KMS-11 (cell line): Measurements from ENCODE around the gene TIAM1.

Source experiments
- H2AFZ ChIP-seq: fragments of 200-600 bp; sonication (generic); 2 replicates; pipeline ENCODE4 v1.6.1; 2016; ENCODE audit warnings: antibody characterized with exemption, mixed run types, low read depth
- H3K27ac ChIP-seq: fragments of 200-600 bp; sonication (generic); 2 replicates; pipeline ENCODE4 v1.6.1; 2016; ENCODE audit warnings: mild to moderate bottlenecking, mixed run types
- H3K27me3 ChIP-seq: fragments of 200-600 bp; sonication (generic); 2 replicates; pipeline ENCODE4 v1.6.1; 2017; ENCODE audit warnings: mild to moderate bottlenecking, low read depth, mixed run types, moderate library complexity; ENCODE audit not compliant: insufficient read depth
- H3K36me3 ChIP-seq: fragments of 200-600 bp; sonication (generic); 2 replicates; pipeline ENCODE4 v1.6.1; 2017; ENCODE audit warnings: mild to moderate bottlenecking, mixed run types; ENCODE audit not compliant: insufficient read depth
- H3K4me1 ChIP-seq: fragments of 200-600 bp; sonication (generic); 2 replicates; pipeline ENCODE4 v1.6.1; 2016; ENCODE audit warnings: mild to moderate bottlenecking, low read depth, mixed run types; ENCODE audit not compliant: poor library complexity, severe bottlenecking
- H3K4me2 ChIP-seq: fragments of 200-600 bp; sonication (generic); 2 replicates; pipeline ENCODE4 v1.7.0; 2016; ENCODE audit warnings: mild to moderate bottlenecking, mixed run types
- H3K4me3 ChIP-seq: fragments of 200-600 bp; sonication (generic); IDR thresholded peaks from 2 replicates; pipeline ENCODE4 v1.6.1; 2017; ENCODE audit warnings: low read depth, low read length, mixed read lengths; ENCODE audit not compliant: insufficient read depth
- H3K79me2 ChIP-seq: fragments of 200-600 bp; sonication (generic); 2 replicates; pipeline ENCODE4 v1.6.1; 2016; ENCODE audit warnings: low read depth, mixed run types; ENCODE audit not compliant: insufficient read depth
- H3K9ac ChIP-seq: fragments of 200-600 bp; sonication (generic); 2 replicates; pipeline ENCODE4 v1.6.1; 2016; ENCODE audit warnings: mild to moderate bottlenecking, mixed run types
- H4K20me1 ChIP-seq: fragments of 200-600 bp; sonication (generic); 2 replicates; pipeline ENCODE4 v1.6.1; 2016; ENCODE audit warnings: mild to moderate bottlenecking, mixed run types; ENCODE audit not compliant: insufficient read depth
- TF ChIP-seq, protein P1 (sequence below): fragments of 200-600 bp; sonication (generic); conservative IDR thresholded peaks from 2 replicates; pipeline ENCODE4 v1.6.1; 2017; ENCODE audit warnings: low read depth, mild to moderate bottlenecking, antibody characterized with exemption, low read length, moderate library complexity, mixed read lengths

The TIAM1 gene

DNA sequence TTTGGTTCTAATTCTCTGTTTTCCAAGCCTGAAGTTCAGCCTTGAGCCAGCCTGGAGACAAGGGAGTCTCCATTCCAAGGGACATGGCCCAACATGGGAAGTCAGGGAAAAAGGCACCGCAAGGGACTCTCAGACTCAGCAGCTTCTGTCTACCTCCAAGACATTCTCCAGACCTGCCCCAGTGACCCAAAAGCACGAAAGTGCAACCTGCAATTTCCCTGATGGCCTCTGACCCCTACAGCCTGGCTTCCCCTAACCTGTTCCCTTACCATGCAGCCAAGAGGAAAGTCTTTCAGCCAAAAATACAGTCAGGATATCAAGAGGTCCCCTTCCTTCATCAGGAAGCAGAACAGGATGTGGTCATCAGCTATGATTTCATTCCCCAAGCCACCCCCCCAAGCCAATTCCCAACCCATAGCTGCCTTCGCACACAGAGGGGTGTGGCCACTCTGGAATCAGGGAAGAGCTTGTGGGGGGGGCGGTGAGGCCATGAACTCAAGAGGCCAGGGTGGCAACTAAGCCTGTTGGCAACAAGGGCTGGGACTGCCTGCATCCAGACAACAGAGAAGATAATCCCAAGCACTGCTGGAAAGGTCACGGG is 59.2 kb downstream of the TIAM1 start:
- Histone ChIP-seq H3K36me3 (no peaks in the 10 kb centered on the region), H3K27ac (no peak overlapping the region), H4K20me1 (no peaks in the 10 kb centered on the region), H3K27me3 (no peaks in the 10 kb centered on the region), H3K79me2 (no peaks in the 10 kb centered on the region), H3K4me1 (no peaks in the 10 kb centered on the region), H2AFZ (no peak overlapping the region), H3K4me2 (no peak overlapping the region), H3K9ac (no peak overlapping the region), H3K4me3 (no peak overlapping the region)
- TF ChIP-seq, protein P1, sequence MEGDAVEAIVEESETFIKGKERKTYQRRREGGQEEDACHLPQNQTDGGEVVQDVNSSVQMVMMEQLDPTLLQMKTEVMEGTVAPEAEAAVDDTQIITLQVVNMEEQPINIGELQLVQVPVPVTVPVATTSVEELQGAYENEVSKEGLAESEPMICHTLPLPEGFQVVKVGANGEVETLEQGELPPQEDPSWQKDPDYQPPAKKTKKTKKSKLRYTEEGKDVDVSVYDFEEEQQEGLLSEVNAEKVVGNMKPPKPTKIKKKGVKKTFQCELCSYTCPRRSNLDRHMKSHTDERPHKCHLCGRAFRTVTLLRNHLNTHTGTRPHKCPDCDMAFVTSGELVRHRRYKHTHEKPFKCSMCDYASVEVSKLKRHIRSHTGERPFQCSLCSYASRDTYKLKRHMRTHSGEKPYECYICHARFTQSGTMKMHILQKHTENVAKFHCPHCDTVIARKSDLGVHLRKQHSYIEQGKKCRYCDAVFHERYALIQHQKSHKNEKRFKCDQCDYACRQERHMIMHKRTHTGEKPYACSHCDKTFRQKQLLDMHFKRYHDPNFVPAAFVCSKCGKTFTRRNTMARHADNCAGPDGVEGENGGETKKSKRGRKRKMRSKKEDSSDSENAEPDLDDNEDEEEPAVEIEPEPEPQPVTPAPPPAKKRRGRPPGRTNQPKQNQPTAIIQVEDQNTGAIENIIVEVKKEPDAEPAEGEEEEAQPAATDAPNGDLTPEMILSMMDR, result no peak

DNA sequence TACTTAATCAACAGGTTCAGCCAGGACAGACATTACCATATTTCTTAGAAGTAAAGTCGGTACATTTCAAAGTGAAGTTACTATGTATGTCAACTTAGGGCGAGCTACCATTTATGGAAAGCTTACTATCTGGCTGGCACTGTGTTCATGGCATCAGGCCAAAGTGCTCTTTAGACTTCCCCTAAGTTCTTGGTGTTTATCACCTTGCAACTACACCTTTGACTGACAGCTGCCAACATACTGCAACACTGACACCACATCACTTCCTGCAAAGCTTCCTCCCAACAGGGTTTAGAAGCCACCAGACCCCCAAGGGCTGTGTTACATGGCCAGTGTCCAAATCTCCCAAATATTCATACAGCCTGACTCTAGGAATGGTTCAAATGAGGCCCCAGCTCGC is 61.0 kb downstream of the TIAM1 start:
- H2AFZ ChIP-seq, result no peak overlapping the region
- TF ChIP-seq, protein P1, result no peak
- no peaks in the 10 kb centered on the region for H3K79me2 ChIP-seq
- H3K36me3 ChIP-seq, result no peaks in the 10 kb centered on the region
- H3K9ac ChIP-seq, result no peak overlapping the region
- H3K4me1 ChIP-seq, result no peaks in the 10 kb centered on the region
- no peak overlapping the region for H3K27ac ChIP-seq
- no peak overlapping the region for H3K4me2 ChIP-seq
- H3K4me3 ChIP-seq, result no peak overlapping the region
- no peaks in the 10 kb centered on the region for H4K20me1 ChIP-seq
- no peaks in the 10 kb centered on the region for H3K27me3 ChIP-seq

DNA sequence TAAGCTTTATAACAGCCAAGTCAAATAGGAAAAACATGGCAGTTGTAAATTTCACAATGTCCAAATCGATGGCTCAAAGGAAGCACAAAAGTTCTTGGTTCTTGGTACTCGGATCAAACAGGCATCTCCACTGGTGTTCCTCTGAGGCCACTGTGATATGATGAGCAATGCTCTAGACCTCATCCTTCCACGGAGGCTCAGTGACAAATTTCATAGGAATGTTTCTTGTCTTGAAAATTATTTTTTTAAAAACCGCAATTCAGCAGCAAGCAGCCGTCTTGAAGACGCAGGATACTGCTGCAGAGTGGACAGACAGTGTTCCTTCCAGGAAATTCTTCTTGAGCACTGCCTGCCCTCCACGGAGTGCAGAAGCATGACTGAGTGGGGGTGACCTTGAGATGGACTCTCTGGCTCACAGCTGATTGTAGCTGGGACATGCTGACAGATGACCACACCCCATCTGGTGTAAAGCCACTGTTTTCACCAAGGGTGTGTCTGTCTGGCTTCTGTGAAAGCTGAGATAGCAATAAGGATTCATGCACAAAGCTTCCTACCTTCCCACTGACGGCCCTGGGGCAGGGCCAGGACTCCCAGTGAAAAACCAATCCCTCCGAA is 61.9 kb downstream of the TIAM1 start:
- Histone ChIP-seq H3K9ac (no peak overlapping the region), H3K27me3 (no peaks in the 10 kb centered on the region), H4K20me1 (no peaks in the 10 kb centered on the region), H3K27ac (no peak overlapping the region), H2AFZ (no peak overlapping the region), H3K36me3 (no peaks in the 10 kb centered on the region), H3K4me2 (no peak overlapping the region), H3K4me3 (no peak overlapping the region), H3K4me1 (no peaks in the 10 kb centered on the region), H3K79me2 (no peaks in the 10 kb centered on the region)
- TF ChIP-seq, protein P1, result no peak

DNA sequence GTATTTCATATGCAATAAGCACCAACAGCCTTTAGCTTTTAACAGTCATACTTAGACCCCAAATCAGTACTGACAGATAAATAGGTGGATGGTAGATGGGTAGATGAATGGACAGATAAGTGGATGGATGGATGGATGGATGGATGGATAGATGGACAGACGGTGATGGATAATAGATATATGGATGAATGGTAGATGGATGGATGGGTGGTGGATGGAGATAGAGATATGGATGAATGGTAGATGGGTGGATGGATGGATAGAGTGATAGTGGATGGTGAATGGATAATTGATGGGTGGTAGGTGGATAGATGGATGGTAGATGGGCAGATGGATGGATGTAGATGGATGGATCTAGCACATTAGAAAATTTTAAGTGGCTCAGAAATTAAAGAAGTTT is 62.5 kb downstream of the TIAM1 start:
- Histone ChIP-seq H4K20me1 (no peaks in the 10 kb centered on the region), H2AFZ (no peak overlapping the region), H3K36me3 (no peaks in the 10 kb centered on the region), H3K79me2 (no peaks in the 10 kb centered on the region), H3K9ac (no peak overlapping the region), H3K27ac (no peak overlapping the region), H3K4me3 (no peak overlapping the region), H3K4me2 (no peak overlapping the region), H3K4me1 (no peaks in the 10 kb centered on the region), H3K27me3 (no peaks in the 10 kb centered on the region)
- TF ChIP-seq, protein P1, result no peak
